ENCODE results near the gene MACROD2. TPM values are rescaled to one million over a fixed set of nuclear protein-coding genes. Genes with fewer than 3 reads are reported as not detected.

Gene MACROD2
- total and polyA plus RNA-seq, 2 experiments from 2014 or later = 2.8 to 4.3 TPM

- no peaks in the 10 kb centered on the region for H3K27me3 Mint-ChIP-seq (ENCODE audit: insufficient read depth, low read depth, poor library complexity)
- H3K36me3 Mint-ChIP-seq (ENCODE audit: low read depth) = no peaks in the 10 kb centered on the region
- H3K4me1 ChIP-seq (ENCODE audit: insufficient read depth) = peaks cover 24% of the 10 kb centered on the region; the same call in 1 of the 2 replicates
- ATAC-seq (no peak), DNase-seq (ENCODE audit: low spot score) (no peak)
- TF ChIP-seq STAT1 (IDR thresholded peaks at IDR 0.05; ENCODE audit: unreplicated experiment) = no peak
- no peak for TF ChIP-seq NANOG (IDR thresholded peaks at IDR 0.05; ENCODE audit: borderline replicate concordance)
- TF ChIP-seq CTCF (conservative IDR thresholded peaks at IDR 0.05; ENCODE audit: low read depth in 2 of 2) = no peak
- no peak for TF ChIP-seq POLR2AphosphoS5 (IDR thresholded peaks at IDR 0.05; ENCODE audit: low read depth)
- no peak for TF ChIP-seq EZH2phosphoT487 (IDR thresholded peaks at IDR 0.05; ENCODE audit: unreplicated experiment)
- no peak for TF ChIP-seq EZH2 (IDR thresholded peaks at IDR 0.05; ENCODE audit: low read depth, unreplicated experiment)
- TF ChIP-seq JUNB (IDR thresholded peaks at IDR 0.05; ENCODE audit: unreplicated experiment) = no peak
- TF ChIP-seq CREB1 (CRISPR knock-in tag; IDR thresholded peaks at IDR 0.05; ENCODE audit: low read depth) = no peak
- TF ChIP-seq ETS1 (IDR thresholded peaks at IDR 0.05) = no peak
- TF ChIP-seq ZNF114 (CRISPR knock-in tag; IDR thresholded peaks at IDR 0.05) = no peak
- TF ChIP-seq ZNF331 (CRISPR knock-in tag; IDR thresholded peaks at IDR 0.05; ENCODE audit: low read depth) = no peak
- TF ChIP-seq, protein P1, sequence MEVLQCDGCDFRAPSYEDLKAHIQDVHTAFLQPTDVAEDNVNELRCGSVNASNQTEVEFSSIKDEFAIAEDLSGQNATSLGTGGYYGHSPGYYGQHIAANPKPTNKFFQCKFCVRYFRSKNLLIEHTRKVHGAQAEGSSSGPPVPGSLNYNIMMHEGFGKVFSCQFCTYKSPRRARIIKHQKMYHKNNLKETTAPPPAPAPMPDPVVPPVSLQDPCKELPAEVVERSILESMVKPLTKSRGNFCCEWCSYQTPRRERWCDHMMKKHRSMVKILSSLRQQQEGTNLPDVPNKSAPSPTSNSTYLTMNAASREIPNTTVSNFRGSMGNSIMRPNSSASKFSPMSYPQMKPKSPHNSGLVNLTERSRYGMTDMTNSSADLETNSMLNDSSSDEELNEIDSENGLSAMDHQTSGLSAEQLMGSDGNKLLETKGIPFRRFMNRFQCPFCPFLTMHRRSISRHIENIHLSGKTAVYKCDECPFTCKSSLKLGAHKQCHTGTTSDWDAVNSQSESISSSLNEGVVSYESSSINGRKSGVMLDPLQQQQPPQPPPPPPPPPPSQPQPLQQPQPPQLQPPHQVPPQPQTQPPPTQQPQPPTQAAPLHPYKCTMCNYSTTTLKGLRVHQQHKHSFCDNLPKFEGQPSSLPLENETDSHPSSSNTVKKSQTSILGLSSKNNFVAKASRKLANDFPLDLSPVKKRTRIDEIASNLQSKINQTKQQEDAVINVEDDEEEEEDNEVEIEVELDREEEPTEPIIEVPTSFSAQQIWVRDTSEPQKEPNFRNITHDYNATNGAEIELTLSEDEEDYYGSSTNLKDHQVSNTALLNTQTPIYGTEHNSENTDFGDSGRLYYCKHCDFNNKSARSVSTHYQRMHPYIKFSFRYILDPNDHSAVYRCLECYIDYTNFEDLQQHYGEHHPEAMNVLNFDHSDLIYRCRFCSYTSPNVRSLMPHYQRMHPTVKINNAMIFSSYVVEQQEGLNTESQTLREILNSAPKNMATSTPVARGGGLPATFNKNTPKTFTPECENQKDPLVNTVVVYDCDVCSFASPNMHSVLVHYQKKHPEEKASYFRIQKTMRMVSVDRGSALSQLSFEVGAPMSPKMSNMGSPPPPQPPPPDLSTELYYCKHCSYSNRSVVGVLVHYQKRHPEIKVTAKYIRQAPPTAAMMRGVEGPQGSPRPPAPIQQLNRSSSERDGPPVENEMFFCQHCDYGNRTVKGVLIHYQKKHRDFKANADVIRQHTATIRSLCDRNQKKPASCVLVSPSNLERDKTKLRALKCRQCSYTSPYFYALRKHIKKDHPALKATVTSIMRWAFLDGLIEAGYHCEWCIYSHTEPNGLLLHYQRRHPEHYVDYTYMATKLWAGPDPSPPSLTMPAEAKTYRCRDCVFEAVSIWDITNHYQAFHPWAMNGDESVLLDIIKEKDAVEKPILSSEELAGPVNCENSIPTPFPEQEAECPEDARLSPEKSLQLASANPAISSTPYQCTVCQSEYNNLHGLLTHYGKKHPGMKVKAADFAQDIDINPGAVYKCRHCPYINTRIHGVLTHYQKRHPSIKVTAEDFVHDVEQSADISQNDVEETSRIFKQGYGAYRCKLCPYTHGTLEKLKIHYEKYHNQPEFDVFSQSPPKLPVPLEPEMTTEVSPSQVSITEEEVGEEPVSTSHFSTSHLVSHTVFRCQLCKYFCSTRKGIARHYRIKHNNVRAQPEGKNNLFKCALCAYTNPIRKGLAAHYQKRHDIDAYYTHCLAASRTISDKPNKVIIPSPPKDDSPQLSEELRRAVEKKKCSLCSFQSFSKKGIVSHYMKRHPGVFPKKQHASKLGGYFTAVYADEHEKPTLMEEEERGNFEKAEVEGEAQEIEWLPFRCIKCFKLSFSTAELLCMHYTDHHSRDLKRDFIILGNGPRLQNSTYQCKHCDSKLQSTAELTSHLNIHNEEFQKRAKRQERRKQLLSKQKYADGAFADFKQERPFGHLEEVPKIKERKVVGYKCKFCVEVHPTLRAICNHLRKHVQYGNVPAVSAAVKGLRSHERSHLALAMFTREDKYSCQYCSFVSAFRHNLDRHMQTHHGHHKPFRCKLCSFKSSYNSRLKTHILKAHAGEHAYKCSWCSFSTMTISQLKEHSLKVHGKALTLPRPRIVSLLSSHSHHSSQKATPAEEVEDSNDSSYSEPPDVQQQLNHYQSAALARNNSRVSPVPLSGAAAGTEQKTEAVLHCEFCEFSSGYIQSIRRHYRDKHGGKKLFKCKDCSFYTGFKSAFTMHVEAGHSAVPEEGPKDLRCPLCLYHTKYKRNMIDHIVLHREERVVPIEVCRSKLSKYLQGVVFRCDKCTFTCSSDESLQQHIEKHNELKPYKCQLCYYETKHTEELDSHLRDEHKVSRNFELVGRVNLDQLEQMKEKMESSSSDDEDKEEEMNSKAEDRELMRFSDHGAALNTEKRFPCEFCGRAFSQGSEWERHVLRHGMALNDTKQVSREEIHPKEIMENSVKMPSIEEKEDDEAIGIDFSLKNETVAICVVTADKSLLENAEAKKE (CRISPR knock-in tag; IDR thresholded peaks at IDR 0.05) = no peak
- TF ChIP-seq, protein P2, sequence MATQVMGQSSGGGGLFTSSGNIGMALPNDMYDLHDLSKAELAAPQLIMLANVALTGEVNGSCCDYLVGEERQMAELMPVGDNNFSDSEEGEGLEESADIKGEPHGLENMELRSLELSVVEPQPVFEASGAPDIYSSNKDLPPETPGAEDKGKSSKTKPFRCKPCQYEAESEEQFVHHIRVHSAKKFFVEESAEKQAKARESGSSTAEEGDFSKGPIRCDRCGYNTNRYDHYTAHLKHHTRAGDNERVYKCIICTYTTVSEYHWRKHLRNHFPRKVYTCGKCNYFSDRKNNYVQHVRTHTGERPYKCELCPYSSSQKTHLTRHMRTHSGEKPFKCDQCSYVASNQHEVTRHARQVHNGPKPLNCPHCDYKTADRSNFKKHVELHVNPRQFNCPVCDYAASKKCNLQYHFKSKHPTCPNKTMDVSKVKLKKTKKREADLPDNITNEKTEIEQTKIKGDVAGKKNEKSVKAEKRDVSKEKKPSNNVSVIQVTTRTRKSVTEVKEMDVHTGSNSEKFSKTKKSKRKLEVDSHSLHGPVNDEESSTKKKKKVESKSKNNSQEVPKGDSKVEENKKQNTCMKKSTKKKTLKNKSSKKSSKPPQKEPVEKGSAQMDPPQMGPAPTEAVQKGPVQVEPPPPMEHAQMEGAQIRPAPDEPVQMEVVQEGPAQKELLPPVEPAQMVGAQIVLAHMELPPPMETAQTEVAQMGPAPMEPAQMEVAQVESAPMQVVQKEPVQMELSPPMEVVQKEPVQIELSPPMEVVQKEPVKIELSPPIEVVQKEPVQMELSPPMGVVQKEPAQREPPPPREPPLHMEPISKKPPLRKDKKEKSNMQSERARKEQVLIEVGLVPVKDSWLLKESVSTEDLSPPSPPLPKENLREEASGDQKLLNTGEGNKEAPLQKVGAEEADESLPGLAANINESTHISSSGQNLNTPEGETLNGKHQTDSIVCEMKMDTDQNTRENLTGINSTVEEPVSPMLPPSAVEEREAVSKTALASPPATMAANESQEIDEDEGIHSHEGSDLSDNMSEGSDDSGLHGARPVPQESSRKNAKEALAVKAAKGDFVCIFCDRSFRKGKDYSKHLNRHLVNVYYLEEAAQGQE (IDR thresholded peaks at IDR 0.05; ENCODE audit: unreplicated experiment) = no peak
- no peak overlapping the region for H3K27ac ChIP-seq (ENCODE audit: low read depth)
- no peak overlapping the region for H2AFZ ChIP-seq
- no peaks in the 10 kb centered on the region for H3K9me3 Mint-ChIP-seq
- H3K27me3 ChIP-seq (ENCODE audit: insufficient read depth) = no peaks in the 10 kb centered on the region
- H3F3A ChIP-seq (replicated peaks; ENCODE audit: low read depth) = no peaks in the 10 kb centered on the region
- peaks cover 42% of the 10 kb centered on the region for H3K4me1 Mint-ChIP-seq
- no peaks in the 10 kb centered on the region for H3K36me3 ChIP-seq (ENCODE audit: insufficient read depth)
- H3K4me3 ChIP-seq = no peak overlapping the region
- no peak overlapping the region for H3K4me2 ChIP-seq
- H3K79me2 ChIP-seq (replicated peaks; ENCODE audit: insufficient read depth) = no peaks in the 10 kb centered on the region
- no peak overlapping the region for H3K4me3 Mint-ChIP-seq
- H3K9me2 ChIP-seq (ENCODE audit: insufficient read depth) = no peaks in the 10 kb centered on the region
- no peaks in the 10 kb centered on the region for H4K20me1 ChIP-seq (replicated peaks; ENCODE audit: insufficient read depth)
- H3K27ac Mint-ChIP-seq = no peak overlapping the region
These were observed 927.4 kb downstream of the MACROD2 start for GRCh38 chr20:14922503-14923267.

All from GM23338 (cell line).